Hepatocyte (in vitro differentiated cells): ENCODE measurements around the gene PBX3.

Experiments used
- CTCF ChIP-seq: fragments of 200-600 bp; sonication (generic); IDR thresholded peaks from 2 replicates; pipeline ENCODE4 v1.5.1; 2016; ENCODE audit warnings: antibody characterized with exemption, mild to moderate bottlenecking; ENCODE audit not compliant: poor library complexity
- EZH2 ChIP-seq: fragments of 200-600 bp; sonication (generic); IDR thresholded peaks from 2 replicates; pipeline ENCODE4 v1.6.1; 2016; ENCODE audit warnings: antibody characterized with exemption, mild to moderate bottlenecking, borderline replicate concordance
- EZH2phosphoT487 ChIP-seq: fragments of 200-600 bp; sonication (generic); IDR thresholded peaks from one replicate; pipeline ENCODE4 v1.6.1; 2018; ENCODE audit warnings: antibody characterized with exemption, mild to moderate bottlenecking, low read depth, moderate library complexity; ENCODE audit not compliant: unreplicated experiment, severe bottlenecking

GRCh38 chr9:125707472-125707804 lies 39.7 kb upstream of the PBX3 start:
- TF ChIP-seq EZH2 (no peak), CTCF (no peak), EZH2phosphoT487 (no peak)
